Measurements from ENCODE around the gene TPO.
"Not testable (repeated sequence)": the region's sequence is repeated elsewhere in the genome, so short reads cannot be mapped to it uniquely, and the experiment has no call there.

TPO gene

DNA sequence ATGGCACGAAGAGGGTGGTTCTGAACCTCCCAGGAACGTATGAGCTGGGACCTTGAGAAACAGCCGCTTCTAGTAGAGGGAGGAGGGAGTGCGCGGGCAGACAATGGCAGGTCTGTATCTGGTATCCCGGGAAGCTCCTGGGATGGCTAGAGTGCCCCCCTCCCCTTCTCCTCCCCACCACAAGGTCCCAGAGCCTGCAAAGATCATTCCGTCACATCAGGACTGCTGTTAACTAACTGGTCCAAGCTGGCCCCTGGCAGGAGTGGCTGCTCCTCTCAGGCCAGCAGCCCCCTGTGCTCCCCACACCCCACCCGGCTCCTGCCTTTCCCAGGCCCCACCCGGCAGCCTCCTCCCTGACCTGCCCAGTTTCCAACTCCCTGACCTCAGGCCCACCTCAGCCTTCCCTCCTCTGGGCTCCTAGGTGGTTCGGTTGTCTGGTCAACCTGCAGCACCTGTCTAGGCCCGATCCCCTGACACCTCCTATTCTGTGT is 75.0 kb downstream of the TPO start:
- no peak for DNase-seq

DNA sequence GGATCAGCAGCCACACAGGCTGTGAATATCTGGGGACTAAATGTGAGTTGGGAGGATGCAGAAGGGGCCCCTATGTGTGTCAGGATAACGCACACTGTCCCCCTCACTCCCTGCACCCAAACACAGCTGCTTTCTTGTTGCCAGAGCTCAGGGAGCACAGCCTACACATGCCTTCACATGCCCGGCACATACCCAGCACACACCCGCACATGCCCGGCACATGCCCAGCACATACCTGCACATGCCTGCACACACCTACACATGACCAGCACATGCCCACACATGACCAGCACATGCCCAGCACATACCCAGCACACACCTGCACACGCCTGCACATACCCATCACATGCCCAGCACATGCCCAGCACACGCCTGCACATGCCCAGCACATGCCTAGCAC is 75.6 kb downstream of the TPO start:
- no peak for DNase-seq

DNA sequence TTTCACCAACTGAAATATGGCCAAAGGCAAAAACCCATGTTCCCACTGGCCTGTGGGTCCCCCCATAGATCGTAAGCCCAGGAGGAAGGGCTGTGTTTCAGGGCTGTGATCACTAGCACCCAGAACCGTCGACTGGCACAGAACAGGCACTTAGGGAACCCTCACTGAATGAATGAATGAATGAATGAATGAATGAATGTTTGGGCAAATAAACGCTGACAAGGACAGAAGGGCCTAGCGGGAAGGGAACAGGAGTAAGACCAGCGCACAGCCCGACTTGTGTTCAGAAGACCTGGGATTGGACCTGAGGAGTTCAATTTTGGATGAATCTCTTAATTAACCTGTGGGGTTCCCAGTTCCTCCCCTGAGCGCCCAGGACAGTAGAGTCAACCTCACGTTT is 76.2 kb downstream of the TPO start:
- DNase-seq = no peak

DNA sequence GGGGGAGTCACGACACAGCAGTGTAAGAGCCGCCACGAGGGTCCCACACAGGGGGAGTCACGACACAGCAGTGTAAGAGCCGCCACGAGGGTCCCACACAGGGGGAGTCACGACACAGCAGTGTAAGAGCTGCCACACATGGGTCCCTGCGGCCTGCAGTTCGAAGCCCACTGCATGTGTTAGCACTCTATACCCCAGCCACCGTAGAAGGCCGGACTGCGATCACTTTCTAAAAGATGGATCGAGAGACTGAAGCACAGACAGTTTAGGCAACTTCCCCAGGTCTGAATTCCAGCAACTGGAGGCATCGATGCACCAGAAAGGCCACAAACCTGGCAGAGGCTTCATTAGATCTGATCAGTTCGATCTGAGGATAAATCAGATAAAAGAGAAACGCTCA is 77.1 kb downstream of the TPO start:
- not testable (repeated sequence) for DNase-seq

DNA sequence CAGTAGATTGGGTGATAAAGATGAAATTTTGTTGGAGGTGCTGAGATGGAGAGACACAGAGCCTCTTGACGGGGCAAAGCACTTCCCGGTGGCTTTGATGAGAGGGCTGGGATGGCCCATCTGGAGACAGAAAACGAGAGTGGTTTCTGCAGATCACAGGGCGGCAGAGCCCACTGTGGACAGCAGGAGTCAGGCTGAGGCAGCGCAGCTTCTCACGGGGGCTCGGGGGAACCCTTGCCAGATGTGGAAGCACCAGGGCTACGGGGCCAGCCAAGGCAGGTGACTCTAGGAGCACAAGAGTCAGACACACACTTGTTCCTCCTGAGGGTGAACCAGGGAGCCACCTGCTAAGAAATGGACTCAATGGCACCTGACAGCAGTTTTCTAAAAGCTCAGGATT is 78.5 kb downstream of the TPO start:
- no peak for DNase-seq

DNA sequence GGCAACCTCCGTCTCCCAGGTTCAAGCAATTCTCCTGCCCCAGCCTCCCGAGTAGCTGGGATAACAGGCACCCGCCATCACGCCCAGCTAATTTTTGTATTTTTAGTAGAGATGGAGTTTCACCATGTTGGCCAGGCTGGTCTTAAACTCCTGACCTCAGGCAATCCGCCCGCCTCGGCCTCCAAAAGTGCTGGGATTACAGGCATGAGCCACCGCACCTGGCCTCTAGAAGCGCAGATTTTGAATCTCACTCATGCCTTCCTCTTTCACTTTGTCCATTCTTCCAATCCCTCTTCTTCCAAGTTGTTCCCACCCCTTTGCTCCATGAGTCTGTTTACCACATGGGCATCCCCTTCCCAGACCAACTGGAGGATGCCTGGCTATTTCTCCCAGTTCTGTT is 79.0 kb downstream of the TPO start:
- DNase-seq = not testable (repeated sequence)

DNA sequence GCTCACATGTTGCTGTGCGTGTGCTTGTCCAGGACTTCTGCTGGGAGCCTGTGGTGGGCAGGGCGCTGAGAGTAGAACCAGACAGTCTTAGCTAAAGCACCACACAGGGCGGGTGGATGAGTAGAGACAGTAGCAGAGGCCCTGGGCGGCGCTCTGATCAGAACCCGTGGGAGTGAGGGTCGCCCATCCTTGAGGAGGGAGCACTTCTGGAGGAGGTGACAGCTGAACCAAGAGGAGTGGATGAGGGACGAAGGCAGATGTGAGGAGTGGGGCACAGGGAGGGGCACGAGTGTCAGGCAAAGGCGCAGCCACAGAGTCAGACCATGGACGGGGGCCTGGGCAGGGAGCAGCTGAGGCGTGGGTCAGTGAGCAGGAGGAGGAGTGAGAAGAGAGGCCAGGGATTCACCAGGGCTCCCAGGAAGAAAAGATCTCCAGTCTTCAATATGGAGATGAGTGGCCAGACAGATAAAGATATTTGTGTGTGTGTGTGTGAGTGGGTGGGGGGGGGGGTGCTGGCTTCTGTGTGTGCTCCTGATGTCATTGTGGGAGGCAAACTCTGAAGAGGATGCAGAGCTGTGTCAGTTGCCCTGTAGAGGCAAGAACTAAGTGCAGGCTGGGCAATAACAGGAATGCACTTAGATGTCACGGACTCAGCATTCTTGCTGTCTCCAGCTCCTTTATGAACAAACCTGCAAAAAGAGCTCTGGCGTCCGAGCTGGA is 79.6 kb downstream of the TPO start:
- no peak for DNase-seq

DNA sequence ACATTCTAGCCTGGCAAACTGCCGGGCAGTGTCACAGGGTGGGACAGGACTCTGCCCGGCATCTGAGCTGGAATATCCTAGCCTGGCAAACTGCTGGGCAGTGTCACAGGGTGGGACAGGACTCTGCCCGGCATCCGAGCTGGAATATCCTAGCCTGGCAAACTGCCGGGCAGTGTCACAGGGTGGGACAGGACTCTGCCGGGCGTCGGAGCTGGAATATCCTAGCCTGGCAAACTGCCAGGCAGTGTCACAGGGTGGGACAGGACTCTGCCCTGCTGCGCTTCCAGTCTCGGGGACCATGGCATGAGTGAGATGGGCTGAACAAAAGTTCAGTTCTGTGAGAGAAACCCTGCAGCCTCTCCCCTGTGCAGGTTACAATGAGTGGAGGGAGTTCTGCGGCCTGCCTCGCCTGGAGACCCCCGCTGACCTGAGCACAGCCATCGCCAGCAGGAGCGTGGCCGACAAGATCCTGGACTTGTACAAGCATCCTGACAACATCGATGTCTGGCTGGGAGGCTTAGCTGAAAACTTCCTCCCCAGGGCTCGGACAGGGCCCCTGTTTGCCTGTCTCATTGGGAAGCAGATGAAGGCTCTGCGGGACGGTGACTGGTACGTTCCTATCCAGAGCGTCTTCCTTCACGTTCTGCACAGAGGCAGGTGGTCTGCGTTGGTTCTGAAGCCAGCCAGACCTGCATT is 80.3 kb downstream of the TPO start:
- DNase-seq = no peak

DNA sequence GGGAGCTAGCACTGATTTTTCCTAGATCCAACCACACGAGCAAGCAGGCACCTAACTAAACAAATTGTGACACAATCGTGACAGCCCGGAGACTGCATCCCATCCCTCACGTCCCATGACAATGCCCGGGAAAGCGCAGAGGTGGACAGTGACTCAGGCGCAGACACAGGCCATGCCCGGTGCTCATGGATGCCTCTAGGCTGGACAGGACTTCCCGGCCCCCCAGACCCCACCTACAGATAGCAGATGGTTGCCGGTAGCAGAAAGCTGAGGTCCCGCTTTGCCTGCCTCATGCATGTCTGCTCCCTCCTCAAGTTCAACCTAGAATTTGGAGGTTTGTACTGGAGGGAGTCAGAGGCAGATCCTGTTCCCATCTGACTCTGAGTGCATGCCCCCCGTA is 81.0 kb downstream of the TPO start:
- DNase-seq = no peak

DNA sequence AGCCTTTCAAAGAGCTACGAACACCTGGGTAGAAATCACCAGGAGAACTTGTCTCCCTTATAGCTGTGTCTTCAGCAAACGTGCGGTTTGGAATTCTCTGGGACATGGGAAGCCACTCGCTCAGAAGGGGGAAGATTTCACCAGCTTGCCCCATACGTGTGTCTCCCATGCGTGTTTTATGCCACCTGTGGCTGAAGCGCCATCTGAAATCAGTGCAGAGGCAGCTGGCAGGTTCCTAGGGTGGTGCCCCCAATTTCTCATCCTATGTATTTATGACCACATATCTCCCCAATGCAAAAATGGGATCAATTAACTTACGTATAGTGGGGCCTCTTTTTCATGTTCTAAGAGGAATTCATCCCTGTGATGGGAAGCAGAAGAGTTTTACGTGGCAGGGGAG is 81.6 kb downstream of the TPO start:
- no peak for DNase-seq

DNA sequence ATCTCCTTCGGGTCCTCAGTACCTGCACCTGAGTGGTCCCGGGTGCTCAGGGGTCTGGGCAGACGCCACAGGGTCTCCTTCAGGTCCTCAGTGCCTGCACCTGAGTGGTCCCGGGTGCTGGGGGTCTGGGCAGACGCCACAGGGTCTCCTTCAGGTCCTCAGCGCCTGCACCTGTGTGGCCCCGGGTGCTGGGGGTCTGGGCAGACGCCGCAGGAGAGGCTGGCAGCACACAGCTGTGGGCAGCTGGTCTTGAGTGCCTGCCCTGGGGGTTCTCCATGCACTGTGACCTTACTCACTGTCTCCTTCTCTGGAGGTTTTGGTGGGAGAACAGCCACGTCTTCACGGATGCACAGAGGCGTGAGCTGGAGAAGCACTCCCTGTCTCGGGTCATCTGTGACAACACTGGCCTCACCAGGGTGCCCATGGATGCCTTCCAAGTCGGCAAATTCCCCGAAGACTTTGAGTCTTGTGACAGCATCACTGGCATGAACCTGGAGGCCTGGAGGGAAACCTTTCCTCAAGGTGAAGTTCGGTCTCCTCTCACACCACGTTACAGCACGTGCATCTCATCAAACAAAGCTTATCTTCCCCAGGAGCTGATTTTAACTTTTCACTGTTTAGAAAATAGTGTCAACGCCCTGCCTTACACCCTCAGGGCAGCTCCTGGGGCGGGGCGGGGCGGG is 82.6 kb downstream of the TPO start:
- no peak for DNase-seq

DNA sequence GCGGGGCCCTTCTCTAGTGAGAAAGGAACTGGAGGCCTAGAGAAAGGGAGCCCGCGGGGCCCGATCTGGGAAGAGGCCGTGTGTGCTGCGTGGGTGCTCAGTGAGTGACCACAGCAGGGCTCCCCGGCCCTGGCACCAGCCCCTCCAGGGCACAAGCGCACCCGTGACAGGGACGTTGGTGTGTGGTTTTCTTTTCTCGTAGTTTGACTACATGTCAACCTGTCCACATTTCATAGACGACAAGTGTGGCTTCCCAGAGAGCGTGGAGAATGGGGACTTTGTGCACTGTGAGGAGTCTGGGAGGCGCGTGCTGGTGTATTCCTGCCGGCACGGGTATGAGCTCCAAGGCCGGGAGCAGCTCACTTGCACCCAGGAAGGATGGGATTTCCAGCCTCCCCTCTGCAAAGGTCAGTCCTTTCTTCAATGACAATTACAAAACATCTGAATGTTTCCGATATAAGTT is 83.1 kb downstream of the TPO start:
- DNase-seq = no peak

DNA sequence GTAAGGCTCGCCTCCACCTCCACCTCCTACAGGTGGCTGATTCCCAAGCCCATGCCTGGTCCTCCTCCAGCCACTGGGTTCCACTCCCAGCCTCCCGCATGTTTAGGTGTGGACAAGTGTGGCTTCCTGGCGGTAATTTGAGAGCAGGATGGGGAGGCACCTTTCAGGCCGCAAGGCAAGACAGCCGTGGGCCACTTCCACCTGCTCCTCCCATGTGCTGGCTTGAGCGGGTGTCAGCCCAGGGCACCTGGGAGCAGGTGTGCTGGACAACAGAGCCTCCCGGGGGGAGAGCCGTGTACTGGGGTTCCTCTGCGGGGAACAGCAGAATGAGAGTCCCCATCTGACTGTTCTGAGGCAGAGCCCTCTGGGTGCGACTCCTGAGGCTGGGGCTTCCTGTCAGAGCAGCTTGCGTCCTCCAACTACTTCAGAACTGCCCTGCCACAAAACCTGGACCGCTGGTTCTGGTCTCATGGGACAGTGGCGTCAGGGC is 83.9 kb downstream of the TPO start:
- no peak for DNase-seq

DNA sequence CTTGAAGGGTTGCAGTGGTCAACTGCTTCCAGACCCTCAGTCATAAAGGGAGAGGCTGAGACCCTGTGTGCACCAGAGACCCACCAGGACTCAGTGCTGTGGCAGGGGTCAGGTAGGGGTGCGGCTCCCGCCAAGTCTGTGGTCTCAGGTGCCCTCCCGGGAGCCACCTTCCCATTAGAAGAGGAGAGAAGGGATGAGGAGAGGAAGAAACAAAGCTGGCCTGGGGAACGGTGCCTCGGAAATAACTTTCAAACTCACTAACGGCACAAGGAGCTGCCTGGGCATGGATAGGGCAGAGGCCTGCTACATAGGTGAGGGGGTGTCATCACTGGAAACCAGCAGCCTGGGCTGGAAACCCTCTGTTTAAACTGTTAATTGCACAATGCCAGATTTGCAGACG is 84.9 kb downstream of the TPO start:
- no peak for DNase-seq

DNA sequence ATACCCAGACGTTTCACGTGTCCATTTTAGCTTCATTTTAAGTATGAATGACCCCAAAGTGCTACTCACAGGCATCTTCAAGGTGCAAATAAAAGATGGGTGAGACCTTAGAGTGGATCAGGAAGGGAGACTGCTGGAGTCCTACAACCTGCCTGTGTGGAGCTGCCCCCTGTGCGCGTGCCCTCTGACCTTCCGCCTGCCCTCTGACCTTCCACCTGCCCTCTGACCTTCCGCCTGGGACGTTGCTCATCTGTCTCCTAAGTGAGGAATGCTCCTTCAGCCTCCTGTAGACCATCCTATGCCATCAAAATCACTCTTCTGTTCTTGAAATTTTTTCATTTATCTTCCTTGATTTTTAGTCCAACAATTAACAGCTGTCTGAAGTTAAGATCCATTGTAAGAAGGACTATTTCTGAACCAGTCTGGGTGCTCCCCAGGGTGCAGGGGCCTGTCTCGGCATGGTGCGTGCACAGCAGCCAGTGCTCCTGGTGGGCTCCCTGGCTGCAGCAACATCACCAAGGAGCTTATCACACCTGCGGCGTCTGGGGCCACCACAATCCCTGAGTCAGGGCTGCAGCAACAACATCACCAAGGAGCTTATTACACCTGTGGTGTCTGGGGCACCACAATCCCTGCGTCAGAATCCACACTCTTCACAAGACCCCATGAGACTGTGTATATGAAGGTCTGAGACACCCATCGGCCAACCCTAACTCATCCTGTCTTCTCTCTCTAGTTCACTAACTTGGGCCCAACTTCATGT is 86.0 kb downstream of the TPO start:
- DNase-seq = no peak

DNA sequence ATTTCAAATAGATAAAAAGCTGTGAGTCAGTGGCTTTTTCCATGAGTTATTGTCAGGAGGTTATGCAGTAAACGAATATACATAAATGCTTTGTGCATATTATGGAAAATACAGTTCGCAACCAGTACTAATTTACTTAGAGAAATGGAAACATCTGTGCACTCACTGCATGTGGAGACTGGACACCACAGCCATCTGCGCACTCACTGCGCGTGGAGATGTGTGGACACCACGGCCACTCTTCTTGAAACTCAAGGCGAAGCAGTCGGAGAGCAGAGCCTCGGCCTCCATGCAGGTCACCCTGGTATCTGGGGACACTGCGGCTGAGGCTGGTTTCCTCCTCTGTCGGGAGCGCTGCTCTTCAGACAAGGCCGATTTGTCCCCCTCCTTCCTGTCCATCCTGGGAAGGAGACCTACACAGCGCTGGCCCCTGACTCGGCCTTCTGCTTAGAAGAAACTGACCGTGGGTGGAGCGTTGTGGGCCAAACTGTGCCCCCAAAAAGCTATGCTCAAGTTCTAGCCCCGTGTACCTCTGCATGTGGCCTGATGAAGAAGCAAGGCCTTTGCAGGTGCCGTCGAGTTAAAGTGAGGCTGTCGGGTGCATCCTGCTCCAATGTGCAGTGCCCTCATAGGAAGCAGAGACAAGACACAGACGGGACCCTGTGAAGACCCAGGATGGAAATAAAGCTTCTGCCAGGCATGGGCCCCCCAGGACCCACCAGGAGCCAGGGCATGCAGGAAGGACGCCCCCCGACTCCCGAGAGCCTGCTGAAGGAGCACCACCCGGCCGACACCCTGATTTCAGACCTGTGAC is 88.0 kb downstream of the TPO start:
- DNase-seq = no peak

DNA sequence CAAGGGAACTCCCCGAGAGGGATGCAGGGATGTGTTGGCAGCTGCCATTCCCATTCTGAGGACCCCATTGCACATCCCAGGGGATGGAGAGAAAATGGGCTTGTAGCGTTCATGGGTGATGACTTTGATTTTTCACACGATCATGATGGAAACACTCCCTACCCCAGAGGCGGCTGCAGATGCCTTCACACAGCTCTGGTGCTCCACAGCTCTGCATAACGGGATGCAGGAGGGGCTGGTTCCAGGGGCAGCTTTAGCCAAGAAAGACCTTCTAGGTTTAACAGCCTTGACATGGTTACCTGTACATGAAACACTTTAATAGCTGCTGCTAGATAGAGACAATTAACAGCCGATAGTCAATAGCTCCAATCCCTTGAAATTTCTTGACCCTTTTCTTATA is 88.7 kb downstream of the TPO start:
- no peak for DNase-seq

DNA sequence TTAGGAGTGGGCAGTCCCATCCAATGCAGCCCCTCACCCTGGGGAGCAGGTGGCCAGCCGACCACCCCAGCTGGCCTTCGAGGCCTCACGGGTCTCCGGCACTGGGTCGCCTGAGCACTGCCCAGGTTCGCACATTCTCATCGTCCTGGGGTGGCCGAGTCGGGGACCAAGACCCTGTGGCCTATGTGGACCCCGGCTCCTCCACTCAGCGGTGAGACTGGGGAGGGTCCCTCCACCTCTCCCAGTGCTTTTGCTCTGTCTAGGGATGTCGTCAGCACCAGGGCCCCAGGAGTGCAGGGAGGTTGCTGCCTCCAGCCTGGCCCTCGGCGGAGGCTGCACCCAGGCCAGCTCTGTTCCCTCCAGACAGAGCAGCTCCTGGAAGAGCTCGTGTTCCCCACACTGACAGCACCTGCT is 89.6 kb downstream of the TPO start:
- DNase-seq = no peak

DNA sequence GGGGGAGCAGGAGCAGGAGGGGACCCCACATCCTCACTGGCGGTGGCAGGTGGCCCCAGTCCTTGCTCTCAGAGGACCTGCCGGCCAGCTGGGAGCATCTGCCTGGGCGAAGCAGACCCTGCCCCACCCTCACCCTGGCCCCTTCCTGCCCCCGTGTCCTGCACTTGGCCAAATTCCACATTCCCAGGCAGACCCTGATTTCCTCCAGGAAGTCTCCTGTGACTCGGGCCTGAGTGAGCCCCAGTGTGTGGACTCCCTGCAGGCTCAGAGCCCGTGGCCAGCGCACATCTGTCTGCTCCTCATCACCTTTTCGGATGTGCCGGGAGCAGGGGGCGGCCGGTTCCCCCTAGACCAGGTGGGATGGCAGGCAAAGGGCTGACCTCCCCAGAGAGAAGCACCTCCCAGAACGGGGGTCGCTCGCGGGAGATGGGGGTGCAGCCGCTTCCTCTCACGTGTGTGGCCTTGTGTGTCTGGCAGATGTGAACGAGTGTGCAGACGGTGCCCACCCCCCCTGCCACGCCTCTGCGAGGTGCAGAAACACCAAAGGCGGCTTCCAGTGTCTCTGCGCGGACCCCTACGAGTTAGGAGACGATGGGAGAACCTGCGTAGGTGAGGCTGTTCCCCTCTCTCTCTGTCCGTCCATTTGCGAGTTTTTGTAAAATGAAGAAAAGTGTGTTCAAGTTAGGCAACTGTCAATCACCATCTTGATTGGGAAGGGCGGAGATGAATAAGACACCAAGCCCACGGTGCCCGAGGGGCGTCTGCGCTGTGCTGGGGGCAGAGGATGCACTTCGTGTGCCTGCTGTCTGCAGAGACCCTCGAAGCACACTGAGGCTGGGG is 90.4 kb downstream of the TPO start:
- no peak for DNase-seq

DNA sequence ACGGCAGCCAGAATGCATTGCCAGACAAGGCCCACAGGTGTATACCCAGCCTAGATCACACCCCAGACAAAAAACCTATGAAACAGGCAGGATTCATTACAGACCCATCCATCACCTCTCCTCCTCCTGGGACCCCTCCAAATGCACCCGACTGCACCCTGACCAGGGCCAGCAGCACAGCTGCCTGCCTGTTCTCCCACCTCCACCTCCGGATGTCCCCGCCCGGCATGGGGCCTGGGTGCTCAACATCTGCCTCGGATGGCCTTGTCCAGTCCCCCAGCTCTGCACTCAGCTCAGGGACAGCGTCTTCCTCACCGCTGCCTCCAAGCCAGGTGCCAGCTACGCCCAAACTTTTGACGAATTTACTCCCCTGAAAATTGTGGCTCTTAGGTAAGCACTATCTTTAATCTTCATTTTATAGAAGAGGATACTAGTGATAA is 91.1 kb downstream of the TPO start:
- no peak for DNase-seq

DNA sequence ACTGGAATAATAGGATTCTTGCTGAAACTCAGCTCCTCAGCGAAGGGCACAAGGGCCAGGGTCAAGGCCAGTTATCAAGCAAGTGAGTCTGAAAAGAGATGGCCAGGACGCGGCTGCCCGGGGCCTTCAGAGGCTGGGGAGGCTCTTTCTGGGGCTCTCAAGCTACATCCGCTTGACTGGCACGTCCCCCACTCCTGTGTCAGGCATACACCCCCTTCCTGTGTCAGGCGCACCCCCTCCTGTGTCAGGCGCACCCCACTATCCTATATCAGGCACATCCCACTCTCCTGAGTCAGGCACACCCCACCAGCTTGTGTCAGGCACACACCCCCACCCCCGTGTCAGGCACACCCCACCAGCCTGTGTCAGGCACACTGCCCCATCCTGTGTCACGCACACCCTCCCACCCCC is 91.8 kb downstream of the TPO start:
- no peak for DNase-seq
